Hematopoietic multipotent progenitor cell treated with erythropoietin and hydrocortisone succinate and interleukin-3 and kit ligand, for 15 days (in vitro differentiated cells): Measurements from ENCODE around the gene HSD17B1.
A peak's percentile ranks its signal among the peaks of the same experiment; 100 is the strongest.

Source experiments
- DNase-seq: peaks from one replicate; pipeline ENCODE4 v3.0.0-alpha.2; 2015; ENCODE audit warnings: low spot score

The HSD17B1 gene

GRCh38 chr17:42566883-42567573 lies 14.3 kb downstream of the HSD17B1 start, which contains the start of gene MLX:
Gene MLX, plus strand, starts transcription at chr17:42567100. Its CDS starts 25 bp downstream, at chr17:42567125.
- peak; percentile 97 for DNase-seq

- DNase-seq, result no peak
These were observed 15.8 kb downstream of the HSD17B1 start for GRCh38 chr17:42568341-42569111.

DNA sequence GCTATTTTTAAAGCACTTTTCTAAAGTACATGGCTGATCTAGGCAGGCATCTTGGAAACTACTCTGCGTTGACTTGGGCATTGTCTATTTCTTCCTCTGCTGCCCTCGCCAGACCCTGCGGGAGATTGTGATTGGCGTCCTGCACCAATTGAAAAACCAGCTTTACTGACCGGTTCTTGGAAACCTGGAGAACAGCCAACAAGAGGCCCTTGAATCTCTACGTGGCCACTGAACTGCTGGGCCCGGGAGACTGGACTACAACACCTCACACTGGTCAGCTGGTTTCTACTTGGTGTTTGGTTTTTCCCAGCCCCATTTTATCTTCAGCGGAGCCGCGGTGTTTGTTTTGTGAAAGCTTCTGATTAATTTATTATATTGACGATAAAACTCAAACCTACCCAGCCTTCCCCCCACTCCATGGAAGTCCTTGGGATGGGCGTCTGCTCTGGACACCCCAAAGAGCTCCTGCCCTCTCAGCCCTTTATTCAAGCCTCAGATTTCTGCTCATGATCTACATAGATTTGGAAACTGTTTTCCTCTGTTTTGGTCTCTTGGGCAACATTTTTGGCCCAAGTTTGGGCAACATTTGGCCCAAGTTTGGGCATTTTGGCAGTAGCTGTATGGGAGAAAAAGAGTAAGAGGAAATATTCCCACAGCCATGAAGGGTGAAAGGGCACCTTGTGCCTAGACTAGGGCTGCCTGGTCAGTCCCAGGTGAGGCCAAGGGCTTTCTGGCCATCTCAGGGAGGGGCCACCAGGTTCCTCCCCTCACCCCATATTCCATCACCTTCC lies 18.9 kb downstream of the HSD17B1 start:
- no peak for DNase-seq

- DNase-seq, result no peak
These were observed 20.4 kb downstream of the HSD17B1 start for GRCh38 chr17:42573095-42573494.

DNA sequence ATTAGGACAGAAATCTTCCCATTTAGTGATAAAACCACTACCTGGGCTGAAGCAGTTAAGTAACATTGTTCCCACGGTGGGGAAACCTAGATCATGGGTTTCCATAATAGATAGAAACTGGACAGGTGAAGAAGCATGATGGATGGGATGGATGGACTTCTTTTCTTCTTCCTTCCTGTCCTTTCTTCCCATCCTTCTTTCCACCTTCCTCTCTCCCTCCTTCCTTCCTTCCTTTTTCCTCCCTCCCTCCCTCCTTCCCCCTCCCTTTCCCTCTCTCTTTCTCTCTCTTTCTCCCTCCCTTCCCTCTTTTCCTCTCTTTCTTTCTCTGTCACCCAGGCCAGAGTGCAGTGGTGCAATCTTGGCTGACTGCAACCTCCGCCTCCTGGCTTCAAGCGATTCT lies 21.7 kb downstream of the HSD17B1 start:
- DNase-seq, result no peak

GRCh38 chr17:42577140-42577531 lies 24.4 kb downstream of the HSD17B1 start:
- DNase-seq, result no peak

DNA sequence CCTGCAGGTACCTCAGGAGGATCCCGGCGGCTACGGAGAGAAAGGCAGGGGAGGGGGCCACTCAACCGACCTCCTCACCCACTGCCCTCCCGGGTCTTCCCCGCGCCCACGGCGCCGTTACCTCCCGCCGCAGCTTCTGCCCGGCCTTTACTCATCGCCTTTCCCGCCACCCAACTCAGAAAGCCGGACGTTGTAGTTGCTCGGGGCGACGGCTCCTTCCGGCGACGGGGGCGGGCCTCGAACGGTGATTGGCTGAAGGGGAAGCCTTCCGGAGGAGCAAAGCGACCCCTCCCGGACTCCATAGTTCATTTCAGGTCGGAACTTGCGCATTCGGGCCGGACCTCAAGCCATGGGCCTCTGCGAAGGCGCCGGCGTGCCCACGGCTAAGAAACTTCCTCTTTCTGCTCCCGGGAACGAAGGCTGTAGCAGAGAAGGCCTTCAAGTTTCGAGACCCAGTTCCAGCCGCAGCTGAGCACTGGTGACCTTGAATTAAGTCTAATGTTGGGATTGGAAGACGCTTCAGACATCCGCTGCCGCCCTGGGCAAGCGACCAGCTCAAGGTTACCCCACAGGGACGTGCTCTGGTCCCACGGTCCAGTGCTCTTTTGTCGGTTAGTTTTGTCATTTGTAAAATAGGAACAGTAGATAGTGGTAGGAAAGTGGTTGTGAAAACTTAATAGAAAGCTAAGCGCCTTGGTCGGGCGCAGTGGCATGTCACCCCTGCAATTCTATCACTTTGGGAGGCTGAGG lies 25.0 kb downstream of the HSD17B1 start, which contains the start of gene PSMC3IP:
PSMC3IP (minus strand) TSS at position 198 of the 750 bp plus-strand sequence; CDS start at position 155, 43 bp downstream.
- peak; percentile 94 for DNase-seq

DNA sequence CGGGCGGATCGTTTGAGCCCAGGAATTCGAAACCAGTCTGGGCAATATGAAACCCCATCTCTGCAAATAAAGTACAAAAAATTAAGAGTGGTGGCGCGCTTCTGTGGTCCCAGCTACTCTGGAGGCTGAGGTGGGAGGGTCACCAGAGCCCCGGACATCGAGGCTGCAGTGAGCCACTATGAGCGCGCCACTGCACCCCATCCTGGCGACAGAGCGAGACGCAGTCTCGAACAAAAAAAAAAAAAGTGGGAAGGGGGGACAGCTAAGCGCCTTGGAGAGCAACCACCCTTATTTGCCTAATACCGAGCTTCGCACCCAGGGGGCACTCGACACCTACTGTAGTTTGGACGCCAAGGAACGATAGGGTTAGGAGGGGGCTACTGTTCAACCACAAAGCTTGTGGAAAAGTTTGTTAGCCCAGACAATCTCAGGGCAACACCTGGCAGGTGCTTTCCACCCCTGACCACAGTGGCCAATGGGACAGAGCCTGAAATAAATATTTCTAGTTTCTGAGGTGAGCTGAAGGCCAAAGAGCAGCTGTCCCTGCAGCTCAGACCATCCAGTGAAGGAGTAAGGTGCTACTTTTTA lies 25.7 kb downstream of the HSD17B1 start:
- DNase-seq, result peak; percentile 79

GRCh38 chr17:42579794-42580551 lies 27.2 kb downstream of the HSD17B1 start:
- no peak for DNase-seq

DNA sequence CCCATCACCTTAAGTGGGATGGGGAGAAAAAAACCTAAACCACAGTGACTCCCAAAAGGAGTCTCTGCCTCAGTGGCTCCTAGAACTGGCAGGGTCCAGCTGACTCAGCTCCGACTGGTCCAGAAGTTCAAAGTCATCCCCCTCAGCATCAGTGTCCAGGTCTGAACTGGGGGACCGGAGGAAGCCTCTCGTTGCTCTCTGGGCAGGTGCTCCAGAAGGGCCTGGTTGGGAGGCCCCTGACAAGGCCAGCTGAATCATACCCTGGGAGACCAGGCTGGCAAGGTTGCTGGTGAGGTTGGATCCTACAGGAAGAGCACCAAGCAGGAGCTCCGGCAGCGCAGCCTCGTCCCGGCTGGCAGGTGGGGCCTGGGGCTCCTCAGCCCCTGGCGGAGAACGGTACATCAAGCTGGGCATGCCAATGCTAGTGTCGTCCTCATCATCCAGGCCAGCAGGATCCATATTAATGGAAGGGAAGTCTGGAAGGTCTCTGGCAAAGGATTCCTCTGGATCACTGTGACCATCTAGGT lies 29.1 kb downstream of the HSD17B1 start:
- DNase-seq, result no peak

- no peak for DNase-seq
These were observed 32.2 kb downstream of the HSD17B1 start for GRCh38 chr17:42584880-42585279.

DNA sequence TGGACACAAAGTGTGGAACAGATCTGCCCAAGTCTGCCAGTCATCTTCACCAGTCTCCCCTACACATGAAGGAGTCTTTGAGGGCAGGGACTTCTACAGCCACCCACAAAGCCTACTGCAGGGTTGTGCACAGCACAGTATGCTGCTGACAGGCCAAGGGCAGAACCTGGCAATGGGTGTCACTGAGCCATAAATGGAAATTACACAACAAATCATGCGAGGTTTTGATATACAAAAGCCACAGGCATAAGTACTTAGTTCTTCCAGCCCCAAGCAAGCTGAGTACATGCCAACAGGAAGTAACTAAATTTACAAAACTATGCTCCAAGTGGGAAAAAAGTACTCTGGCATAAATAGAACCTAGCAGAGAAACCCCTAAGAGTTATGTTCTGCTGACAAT lies 32.6 kb downstream of the HSD17B1 start:
- DNase-seq, result no peak

- DNase-seq, result no peak
These were observed 33.9 kb downstream of the HSD17B1 start for GRCh38 chr17:42586514-42587230.

DNA sequence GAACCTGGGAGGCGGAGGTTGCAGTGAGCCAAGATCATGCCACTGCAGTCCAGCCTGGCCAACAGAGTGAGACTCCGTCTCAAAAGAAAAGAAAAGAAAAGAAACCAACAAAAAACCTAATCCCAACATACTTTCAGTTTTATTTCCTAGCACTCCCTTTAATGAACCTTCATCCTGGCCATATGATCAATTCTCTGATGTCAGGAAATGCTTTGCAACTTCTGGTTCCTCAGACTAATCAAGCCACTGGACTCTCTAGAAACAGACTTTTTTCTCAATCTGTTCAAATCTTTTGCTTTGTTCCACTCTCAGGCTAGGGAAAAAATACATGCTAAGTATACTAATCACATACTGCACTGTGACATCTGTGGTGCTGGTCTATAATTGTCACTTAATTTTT lies 38.2 kb downstream of the HSD17B1 start:
- no peak for DNase-seq

DNA sequence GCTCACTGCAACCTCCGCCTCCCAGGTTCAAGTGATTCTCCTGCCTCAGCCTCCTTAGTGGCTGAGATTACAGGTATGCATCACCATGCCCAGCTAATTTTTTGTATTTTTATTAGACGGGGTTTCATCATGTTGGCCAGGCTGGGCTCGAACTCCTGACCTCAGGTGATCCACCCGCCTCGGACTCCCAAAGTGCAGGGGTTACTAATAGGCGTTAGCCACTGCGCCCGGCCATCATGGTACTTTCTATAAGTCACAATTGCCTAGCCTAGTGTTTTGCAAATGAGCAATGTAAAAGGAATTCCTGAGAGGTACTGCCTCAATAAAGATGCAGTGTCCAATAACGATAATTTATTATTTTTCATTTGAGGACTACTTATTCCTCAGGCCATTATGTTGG lies 38.7 kb downstream of the HSD17B1 start:
- DNase-seq, result no peak

- no peak for DNase-seq
These were observed 43.7 kb downstream of the HSD17B1 start for GRCh38 chr17:42596386-42596785.

- no peak for DNase-seq
These were observed 46.2 kb downstream of the HSD17B1 start for GRCh38 chr17:42598905-42599304.

DNA sequence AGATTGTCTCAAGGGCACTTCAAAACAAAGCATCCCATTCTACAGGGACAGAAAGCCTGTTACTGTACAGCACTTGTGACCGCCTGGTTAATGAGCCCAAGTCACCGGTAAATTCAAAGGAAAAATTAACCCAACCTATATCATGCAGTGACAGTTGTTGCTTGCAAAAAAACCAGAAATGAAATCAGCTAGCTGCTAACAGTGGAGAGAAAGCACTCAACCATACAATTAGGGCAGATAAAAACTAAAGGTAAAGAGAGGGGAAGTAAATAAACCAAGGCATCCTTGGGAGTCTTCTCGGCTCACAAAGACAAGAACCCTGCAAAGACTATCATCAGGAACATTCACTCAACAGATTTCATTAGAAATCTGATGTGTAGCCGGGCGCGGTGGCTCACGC lies 50.6 kb downstream of the HSD17B1 start:
- DNase-seq, result no peak
